ENCODE results near the gene RAD51.

The RAD51 gene

DNA sequence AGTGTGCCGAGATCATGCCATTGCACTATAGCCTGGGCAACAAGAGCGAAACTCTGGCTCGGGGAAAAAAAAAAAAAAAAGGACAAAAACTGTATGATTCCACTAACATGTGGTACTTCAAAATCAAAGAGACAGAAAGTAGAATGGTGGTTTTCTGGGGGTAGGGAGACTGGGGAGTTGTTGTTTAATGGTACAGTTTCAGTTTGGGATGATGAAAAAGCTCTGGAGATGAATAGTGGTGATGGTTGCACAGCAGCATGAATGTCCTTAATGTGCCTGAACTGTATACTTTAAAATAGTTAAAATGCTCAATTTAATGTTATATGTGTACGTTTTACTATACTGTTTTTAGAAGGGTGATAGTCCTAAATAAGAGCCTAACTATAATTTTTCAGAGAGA lies 27.4 kb downstream of the RAD51 start:
- no peak for DNase-seq (ENCODE audit: low spot score)

DNA sequence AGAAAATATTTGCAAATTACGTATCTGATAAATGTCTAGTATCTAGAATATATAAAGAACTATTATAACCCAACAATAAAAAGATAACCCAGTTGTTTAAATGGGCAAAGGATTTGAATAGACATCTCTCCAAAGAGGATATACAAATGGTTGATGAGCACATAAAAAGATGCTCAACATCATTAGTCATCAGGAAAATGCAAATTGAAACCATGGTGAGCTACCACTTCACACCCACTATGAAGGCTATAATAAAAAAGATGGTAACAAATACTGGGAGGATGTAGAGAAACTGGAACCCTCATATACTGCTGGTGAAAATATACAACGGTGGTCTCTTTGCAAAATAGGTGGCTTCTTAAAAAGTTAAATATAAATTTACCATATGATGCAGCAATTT lies 28.0 kb downstream of the RAD51 start:
- no peak for DNase-seq (ENCODE audit: low spot score)

DNA sequence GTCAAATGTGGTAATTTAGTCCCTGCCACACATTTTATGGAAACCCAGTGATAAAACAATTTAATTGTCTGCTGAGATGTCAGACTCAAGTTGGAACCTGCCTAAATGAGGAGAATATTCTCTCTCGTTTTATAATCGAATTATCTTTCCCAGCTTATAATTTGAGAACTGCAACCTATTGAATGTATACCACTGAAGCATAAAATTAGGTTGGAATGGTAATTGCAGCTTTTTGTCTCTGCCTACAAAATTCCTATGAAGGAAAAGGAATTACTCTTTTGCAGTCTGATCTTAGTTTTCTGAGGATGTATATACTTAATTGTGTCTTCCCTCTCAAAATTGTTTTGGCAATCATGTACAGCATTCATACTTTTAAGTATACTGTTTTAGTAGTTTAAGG lies 28.9 kb downstream of the RAD51 start:
- DNase-seq (ENCODE audit: low spot score): no peak

DNA sequence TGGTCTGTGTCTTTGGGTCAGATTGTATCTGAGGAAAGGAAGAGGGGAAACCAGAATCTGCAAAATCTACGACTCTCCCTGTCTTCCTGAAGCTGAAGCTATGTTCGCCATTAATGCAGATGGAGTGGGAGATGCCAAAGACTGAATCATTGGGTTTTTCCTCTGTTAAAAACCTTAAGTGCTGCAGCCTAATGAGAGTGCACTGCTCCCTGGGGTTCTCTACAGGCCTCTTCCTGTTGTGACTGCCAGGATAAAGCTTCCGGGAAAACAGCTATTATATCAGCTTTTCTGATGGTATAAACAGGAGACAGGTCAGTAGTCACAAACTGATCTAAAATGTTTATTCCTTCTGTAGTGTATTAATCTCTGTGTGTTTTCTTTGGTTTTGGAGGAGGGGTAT lies 36.1 kb downstream of the RAD51 start:
- no peak for DNase-seq (ENCODE audit: low spot score)

DNA sequence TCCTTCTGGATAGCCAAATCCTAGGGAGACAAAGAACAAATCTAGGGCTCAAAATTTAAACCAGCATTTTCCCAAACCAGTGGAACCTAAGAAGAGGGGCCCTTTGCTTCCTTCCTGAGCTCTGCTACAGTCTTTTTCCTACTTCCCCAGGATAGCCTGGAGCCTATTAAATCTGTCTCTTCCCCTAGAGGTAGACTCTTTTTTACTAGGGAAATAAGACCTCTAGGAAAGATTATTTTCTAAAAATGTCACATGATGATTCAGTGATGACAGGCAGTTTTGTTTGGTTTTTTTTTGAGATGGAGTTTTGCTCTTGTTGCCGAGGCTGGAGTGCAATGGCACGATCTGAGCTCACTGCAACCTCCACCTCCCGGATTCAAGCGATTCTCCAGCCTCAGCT lies 41.6 kb downstream of the RAD51 start:
- no peak for DNase-seq (ENCODE audit: low spot score)

DNA sequence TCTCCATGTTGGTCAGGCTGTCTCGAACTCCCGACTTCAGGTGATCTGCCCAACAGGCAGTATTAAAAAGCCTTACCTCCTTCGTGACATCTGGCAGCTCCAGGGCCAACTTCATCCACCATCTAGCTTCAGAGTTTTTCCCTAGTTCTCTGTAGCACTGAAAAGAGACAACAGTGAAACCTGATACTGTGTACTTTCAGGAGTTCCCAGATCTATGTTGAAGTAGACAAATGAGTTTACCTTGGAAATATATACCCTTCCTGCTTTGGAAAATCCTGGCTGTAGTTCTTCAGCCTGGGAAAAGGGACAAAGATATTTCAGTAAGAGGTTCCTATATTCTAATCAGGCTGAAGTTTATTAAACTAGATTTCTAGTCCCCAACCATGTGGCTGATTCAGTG lies 42.1 kb downstream of the RAD51 start:
- DNase-seq (ENCODE audit: low spot score): no peak

DNA sequence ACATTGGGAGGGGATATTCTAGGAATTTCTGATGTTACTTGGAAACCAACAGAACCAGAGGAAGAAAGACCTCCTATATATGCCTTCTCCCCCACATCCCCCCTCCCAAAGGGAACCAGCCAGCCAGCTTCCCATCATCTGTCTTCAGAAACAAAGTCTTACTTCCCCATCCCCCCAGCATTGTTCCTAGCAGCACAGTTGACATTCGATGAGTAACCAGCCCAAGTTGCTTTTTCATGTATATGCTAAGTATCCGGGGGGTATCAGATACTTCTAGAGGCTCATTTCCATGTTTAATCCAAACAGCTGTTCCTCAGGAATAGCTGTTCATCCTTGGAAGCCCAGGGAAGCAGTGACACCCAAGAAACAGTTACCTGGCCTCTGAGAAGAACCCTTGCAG lies 44.1 kb downstream of the RAD51 start:
- DNase-seq (ENCODE audit: low spot score): no peak

DNA sequence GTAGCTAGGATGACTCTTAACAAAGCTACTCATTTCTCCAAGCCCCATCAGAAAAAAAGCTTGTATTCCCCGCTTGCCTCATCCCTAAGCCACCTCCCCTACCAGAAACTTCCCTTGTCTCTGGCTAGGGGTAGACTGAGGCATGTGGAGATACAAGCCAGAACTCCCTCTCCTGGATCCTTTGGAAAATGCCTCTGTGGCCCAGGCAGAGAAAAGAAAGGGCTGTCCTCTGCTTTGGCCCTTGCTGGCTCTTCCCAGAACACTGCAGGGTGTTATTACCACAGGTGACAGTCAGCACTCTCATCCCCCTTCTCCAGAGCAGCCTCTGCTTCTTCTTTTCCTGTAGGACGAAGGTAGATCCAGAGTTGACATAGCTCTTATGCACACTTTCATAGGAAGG lies 44.9 kb downstream of the RAD51 start:
- no peak for DNase-seq (ENCODE audit: low spot score)

DNA sequence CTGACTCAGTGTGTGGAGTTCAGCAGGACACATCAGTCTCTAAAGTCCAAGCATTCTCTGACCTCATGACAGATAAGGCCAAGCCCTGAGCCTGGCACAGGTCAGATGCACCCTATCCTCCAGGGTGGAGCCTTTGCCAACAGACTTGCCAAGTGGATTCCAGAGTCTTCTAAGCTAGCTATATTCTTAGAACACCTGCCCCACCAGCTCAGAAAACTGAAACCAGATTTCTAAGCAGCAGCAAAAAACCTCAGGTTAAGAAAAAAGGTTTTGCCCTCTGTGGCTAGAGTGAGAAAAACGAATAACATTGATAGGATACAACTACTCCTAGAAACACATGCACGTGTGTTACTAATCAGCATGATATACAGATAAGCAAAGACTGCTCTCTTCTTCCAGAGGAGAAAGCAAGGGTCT lies 48.5 kb downstream of the RAD51 start:
- no peak for DNase-seq (ENCODE audit: low spot score)

DNA sequence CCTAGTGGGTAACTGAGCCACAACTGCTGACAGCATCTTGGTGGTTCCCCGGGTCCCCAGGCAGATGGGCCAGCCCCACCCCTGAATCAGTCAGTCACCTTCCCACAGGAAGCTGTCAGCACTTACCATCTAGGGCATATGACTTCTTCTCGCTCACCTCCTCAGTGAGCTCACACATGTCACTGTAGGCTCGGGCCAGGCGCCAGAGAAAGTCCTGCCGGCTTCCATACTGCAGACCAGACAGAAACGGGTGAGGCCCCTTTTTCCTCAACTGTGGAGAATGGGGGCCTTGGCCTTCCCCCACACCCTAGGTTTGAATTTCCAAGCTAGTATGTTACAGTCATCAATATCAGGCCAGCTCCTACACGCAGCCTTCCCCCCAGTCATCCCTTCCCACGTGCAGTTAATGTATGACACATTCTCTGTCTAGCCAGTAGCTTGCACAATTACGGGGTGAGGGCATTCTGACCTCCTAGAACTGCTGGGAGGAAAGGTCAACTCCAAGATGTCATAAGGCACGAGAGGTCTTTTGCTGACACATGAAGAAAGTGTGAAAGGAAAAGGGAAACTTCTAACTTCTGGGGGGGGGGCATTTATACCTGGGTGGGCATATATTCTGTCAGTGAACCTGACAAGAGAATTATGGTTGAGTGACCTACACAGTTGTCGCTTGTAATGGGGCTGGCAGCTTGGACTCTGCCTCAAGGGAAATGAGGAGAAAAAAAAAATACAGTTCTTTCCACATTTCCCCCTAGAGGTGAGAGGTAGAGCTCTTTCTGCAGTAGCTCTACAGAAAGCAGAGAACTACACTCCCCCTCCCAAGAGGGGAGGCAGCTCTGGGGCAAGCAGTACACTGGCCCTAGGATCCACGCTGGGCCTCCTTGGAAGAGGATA lies 49.2 kb downstream of the RAD51 start:
- no peak for DNase-seq (ENCODE audit: low spot score)

DNA sequence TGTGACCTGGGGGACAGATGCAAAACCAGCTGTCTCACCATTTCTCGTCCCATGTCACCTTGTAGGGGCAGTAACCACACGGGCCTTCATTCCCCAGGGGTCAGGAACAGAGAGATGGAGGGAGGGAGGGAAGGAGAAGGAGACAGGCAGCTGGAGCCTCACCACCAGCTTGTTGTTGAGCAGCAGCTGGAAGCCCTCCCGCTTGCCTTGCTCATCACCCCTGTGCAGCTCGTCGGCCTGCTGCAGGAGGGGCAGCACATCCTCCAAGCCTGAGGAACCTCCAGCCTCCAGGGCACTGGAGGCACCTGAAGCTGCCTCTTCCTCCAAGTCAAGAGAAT lies 49.8 kb downstream of the RAD51 start:
- no peak for DNase-seq (ENCODE audit: low spot score)

DNA sequence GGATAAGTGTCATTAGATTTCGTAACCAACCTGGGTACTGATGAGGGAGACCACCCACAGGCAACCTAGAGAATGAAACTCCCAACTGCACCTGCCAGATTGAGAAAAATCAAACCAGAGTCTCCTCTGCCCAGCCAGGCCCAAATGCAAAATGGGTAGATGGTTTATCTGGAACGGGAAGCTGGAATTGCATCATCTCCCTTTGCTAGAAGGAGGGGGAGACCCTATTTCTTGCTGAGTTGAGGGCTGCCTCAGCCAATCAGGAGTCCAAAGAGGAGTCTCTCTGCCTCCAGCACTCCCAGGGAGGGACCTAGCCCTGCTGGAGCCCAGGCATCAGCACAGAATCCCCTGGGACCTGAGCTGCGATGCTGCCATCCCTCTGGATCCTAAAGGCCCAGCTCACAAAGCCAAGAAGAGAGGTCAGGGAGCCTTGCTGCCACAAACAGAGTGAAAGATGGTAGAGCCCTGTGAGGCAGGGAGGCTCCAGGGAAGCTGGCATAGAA lies 52.0 kb downstream of the RAD51 start:
- DNase-seq (ENCODE audit: low spot score): no peak

DNA sequence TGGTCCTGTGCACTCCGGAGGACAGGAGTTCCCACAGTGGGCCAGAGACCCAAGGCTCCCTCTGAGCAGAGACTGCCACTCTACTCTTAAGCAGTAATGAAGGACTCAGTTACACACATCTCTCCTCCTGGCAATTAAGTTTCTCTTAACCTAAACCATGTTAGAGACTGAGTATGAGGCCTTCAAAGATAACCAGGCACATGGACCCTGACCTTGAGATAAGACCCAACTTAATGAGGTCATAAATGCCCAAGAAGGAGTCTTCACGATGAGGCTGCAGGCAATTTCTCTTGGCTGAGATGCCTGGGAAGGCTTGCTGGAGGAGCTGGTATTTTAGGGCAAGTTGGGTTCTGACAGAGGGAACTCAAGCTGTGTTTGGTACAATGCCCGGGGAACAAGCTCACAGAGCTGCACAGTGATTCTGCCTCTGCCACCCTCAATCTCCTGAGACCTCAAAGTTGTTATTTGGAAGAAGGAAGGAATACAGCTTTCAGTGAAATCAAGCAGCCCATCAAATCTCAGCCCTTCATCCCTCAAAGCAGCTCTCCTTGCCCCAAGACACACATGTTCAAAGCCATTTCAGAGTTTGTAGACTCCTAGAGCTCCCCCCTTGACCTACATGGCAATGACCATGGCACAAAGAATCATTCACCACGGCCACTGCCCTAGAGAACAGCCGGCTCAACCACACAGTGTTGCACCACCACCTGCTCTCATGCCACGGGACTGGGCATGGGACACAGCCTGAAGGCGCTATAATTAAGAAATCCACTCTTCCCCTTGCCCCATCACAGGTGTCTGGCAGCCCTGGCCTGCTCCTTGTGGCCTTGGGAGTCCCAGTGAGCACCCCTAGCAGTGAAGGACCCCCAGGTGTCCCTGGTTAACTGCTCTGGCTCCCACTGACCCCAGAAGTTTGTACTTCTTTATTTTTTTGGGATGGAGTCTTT lies 53.0 kb downstream of the RAD51 start:
- peak; percentile 39 for DNase-seq (ENCODE audit: low spot score)

DNA sequence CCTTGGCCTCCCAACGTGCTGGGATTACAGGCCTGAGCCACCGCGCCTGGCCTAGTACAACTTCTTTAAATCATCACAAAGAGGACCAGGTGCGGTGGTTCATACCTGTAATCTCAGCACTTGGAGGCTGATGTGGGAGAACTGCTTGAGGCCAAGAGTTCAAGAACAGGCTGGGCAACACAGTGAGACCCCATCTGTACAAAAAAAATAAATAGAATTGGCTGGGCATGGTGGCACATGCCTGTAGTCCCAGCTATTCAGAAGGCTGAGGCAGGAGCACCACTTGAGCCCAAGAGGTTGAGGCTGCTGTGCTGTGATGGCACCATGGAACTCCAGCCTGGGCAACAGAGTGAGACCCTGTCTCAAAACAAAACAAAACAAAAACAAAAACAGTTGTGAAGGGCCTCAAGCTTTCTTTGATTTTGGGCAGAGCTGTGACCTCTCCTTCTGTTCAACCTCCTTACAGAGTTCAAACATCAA lies 54.2 kb downstream of the RAD51 start:
- no peak for DNase-seq (ENCODE audit: low spot score)

DNA sequence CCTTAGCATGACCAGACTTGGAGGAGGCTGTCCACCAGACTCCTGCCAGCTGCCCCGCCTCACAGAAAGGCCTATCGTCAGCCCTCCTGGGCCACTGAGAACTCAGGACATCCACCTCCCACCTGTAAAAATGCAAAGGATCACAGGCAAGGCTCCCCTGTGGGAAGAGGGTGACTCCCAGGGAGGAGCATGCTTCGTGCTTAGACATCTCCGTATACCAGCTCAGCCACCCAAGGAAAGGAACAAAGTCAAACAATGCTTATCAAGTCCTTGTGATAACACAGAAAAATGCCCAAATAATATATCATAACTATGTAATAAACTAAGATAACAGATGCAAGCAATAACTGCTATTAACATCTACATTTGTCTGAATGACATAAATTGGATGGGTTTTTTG lies 55.9 kb downstream of the RAD51 start:
- no peak for DNase-seq (ENCODE audit: low spot score)

DNA sequence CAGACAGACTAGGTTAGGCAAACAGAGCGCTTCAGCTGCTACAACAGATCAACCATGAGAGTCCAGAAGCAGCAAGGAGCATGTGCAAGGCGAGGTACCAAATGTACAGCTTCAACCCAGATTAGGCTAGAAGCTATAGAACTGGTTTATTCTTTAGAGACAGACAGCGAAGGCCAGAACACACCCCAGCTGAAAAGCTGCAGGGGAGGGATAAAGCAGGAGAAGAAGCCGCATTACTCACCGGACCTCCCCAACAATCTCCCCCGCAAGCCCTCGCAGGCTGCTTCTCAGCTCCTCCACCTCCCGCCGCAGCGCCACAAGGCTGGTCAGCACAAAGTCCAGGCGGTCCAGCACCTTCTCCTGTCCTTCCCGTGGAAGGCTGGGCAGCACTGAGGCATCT lies 56.8 kb downstream of the RAD51 start:
- no peak for DNase-seq (ENCODE audit: low spot score)

DNA sequence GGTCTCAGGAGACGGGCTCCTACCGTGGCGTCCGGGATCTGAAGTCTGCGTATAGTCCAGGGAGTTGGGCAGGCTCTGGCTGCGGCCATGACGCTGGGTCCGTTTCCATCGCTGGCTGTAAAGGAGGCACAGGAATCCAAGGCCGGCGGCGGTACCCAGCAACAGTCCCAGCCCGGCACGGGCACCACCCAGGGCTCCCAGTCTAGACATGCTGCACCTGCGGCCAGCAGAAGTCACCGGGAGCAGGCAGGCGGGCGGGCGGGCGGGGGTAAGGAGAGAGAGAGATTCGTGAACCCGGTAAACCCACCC lies 59.6 kb downstream of the RAD51 start:
- DNase-seq (ENCODE audit: low spot score): no peak

DNA sequence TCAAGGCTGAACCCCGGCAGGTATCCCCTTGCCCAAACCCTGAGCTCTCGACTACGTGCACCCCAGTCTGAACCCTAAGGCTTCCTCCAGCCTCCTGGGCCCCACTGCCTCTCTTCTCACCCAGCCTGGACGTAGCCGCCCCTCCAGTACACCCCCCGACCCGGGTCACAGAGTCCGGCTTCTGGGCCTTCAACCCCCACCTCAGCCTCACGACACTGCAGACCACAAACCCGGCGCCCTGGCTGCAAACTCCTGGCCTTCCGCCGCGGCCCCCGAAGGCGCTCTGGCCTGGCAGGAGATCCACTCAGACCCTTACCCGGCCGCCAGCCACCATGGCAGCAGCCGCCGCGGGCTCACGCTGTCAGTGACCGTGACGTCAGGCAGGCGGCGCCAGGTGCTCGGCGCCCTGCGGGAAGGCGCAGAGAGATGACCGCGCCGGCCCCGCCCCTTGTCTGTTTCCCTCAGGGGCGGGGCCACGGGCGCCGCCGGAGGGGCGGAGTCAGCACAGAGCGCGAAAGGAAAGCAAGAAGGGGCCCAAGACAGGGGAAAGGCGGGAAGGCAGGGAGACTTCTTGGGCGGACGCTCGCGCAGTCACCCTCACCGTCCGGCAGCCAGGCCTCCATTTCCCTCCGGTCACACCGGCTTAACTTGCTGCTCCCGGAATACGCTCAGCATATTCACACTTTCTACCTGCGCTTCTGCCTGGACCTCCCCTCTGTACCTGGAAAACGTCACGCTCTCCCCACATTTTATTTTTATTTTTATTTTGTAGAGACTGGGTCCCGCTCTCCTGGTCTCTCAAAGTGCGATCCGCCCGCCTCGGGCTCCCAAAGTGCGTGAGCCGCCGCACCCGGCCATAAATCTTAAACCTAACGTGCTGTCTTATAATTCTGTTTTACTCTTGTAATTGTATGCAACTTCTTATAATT lies 60.2 kb downstream of the RAD51 start, which contains the start of gene RMDN3:
RMDN3 (minus strand) TSS at position 372 of the 929 bp plus-strand sequence. CDS start 471 bp downstream, outside the sequence.
- peak; percentile 94 for DNase-seq (ENCODE audit: low spot score)

DNA sequence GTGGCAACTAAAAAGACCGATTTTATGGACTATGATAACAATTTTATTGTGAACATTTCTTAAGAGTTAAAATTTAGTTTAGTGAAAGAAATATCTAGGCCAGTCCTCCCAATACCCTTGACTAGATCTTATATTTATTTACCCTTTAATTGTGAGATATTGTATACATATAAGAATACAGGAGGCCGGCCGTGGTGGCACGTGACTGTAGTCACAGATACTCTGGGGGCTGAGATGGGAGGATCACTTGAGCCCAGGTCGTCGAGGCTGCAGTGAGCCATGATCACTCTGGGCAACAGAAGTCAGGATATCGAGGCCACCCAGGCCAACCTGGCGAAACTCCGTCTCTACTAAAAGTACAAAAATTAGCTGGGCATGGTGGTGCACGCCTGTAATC lies 60.8 kb downstream of the RAD51 start:
- no peak for DNase-seq (ENCODE audit: low spot score)

DNA sequence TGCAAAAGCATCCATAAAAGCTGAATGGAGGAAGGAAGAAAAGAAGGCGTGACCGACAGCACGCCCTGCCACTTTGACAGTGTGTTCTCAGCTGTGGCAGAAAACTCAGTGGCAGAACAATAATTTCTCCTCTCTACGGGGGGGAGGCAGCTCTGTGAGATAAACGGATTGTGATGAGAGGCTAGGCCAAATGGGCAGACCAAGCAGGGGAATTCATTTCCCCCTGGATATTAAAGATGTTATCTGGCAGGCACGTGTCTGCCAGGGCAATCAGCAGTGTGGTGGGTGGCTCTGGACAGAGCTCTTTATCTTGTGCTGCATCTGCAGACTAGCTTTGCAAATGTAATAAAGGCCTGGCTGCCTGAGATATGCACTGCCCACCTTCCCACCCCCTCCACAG lies 62.0 kb downstream of the RAD51 start:
- no peak for DNase-seq (ENCODE audit: low spot score)

DNA sequence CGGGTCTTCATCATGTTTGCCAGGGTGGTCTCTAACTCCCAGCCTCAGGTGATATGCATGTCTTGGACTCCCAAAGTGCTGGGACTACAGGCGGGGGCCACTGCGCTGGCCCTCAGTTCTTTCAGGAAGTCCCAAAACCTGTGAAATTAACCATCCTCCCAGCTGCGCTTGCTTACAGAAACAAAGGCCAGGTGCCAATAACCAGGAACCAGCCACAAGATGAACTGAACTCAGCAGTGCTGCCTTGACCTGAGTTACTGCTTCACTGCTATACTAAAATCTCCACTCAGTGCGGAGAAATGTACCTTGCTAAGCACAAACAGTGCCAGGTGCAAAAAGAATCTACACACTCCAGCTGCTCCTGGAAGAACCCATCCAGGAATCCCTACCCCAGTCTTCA lies 65.0 kb downstream of the RAD51 start:
- no peak for DNase-seq (ENCODE audit: low spot score)

Measured in Ammon's horn (tissue), 1 donor.